Keratinocyte (primary cell): ENCODE results near the gene INPP5K.

Experiments used
- EZH2 ChIP-seq: IDR thresholded peaks from one replicate; pipeline ENCODE4 v1.6.1; 2012; ENCODE audit warnings: inconsistent platforms, mild to moderate bottlenecking, low read length, moderate library complexity
- TF ChIP-seq, protein P1 (sequence below), 3 experiments: IDR thresholded peaks in 1 of 3; conservative IDR thresholded peaks in 1 of 3; optimal IDR thresholded peaks in 1 of 3; 2 replicates in 2 of 3; 3 replicates in 1 of 3; pipeline versions ENCODE3 to v1.5.1; 2011; ENCODE audit warnings: low read length in 3 of 3, mild to moderate bottlenecking in 3 of 3, moderate library complexity in 2 of 3, control low read depth in 1 of 3, inconsistent platforms in 1 of 3; ENCODE audit not compliant: insufficient read depth in 2 of 3; ENCODE audit errors: extremely low read depth in 1 of 3

DNA sequence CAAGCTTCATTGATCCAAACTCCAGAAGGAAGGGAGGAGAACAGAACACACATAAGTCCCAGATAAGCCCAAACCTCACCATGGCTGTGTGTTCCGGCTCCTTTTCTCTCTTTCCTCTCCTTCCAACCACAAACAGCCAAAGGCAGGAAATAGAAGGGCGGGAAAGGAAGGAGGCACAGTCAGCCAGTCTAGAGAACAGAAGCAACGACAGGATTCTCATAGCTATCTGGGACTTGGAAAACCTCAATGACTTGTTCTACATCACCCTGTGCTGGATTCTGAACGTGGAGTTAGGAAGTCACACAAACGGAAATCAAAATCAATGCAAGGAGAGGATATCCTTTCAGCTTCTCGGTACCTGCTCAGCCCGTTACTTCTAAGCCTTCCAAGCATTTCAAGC lies 69.4 kb downstream of the INPP5K start:
- TF ChIP-seq EZH2 = no peak
- TF ChIP-seq, protein P1, sequence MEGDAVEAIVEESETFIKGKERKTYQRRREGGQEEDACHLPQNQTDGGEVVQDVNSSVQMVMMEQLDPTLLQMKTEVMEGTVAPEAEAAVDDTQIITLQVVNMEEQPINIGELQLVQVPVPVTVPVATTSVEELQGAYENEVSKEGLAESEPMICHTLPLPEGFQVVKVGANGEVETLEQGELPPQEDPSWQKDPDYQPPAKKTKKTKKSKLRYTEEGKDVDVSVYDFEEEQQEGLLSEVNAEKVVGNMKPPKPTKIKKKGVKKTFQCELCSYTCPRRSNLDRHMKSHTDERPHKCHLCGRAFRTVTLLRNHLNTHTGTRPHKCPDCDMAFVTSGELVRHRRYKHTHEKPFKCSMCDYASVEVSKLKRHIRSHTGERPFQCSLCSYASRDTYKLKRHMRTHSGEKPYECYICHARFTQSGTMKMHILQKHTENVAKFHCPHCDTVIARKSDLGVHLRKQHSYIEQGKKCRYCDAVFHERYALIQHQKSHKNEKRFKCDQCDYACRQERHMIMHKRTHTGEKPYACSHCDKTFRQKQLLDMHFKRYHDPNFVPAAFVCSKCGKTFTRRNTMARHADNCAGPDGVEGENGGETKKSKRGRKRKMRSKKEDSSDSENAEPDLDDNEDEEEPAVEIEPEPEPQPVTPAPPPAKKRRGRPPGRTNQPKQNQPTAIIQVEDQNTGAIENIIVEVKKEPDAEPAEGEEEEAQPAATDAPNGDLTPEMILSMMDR (optimal IDR thresholded peaks at IDR 0.05 in 1 of 3, IDR thresholded peaks at IDR 0.05 in 1 of 3, conservative IDR thresholded peaks at IDR 0.05 in 1 of 3; ENCODE audit: extremely low read depth in 1 of 3, insufficient read depth in 2 of 3, low read length in 3 of 3) = no peak
